HG03103 (cell line): Measurements from ENCODE around the gene RBBP7.

ENCODE experiments used
- ATAC-seq: cut with Tn5 transposase; IDR thresholded peaks from one replicate; pipeline ENCODE4 v1.9.1; 2021; ENCODE audit warnings: low read depth; ENCODE audit not compliant: unreplicated experiment

RBBP7 gene

DNA sequence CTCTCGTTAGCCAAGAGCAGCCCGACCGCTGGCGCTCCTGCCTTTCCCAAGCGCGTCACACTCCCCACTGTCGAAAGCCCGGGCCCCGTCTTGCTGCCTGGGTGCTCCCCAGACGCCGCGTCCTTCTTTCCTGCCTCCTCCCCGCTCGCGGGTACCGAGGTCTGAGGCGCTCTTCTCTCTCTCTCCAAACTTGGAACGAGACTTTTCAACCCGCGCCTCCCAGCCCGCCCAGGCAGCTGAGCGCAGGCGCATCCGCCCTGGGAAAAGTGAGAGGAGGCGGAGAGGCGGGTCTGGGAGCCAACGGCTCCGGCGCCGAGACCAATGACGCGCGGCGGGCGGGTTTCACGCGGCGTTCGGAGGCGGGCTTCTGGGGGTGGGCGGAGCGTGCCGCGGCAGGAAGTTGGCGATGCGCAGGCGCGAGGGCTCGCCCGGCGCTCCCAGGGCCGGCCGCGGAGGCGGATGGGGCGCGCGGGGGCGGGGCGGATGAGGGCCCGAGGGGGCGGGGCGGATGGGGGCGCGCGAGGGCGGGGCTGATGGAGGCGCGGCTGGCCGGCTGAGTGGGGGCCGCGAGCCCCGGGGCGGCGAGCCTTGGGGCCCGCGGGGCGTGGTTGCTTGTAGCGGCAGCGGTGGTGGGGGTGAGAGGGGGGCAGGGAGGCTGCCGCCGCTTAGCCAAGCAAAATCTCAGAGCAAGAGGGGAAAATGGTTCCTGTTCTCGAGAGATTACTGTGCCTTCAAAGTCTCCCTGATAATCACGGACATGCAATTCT lies at the start of gene RBBP7:
Gene RBBP7 (minus strand): TSS at position 268 of the 767 bp plus-strand sequence. CDS start 309 bp downstream, outside the sequence.
- ATAC-seq: peak; percentile 63

DNA sequence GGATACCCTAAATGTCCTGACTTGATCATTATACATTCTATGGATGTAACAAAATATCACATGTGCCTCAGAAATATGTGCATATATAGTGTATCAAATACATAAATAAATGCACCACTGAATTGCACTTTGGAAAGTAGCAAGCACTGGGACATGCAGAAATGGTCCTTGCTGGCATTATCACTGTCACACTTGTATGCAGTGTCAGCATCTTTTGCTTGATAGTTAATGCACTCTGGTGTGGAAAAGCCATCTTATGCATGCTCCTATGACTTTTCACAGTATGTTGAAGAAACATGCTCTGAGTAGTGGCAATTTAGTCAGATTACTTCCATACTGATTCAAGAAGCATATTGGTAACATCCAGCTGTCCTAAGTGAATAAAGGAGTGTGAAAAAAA lies 48.8 kb upstream of the RBBP7 start:
- ATAC-seq: no peak

DNA sequence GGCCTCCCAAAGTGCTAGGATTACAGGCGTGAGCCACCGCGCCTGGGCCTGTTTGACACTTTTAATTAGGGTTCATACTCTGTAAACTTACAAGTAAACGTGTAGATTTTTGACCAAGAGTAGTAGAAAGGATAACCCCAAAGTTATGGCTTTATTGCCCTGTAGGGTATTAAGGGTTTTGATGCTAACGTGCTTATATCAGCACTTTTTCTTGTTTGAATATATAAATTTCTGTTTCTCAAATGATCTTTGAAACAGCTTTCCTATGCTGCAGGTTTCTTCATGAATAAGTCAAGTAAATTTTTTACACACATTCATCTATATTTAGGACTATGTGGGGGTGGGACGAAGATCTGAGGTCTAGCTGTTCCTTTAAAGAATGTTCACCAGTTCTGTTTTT lies 47.0 kb upstream of the RBBP7 start:
- ATAC-seq: no peak

- ATAC-seq: no peak
Observed at GRCh38 chrX:16916561-16916960, 46.4 kb upstream of the RBBP7 start.

- no peak for ATAC-seq
Observed at GRCh38 chrX:16914058-16914457, 43.9 kb upstream of the RBBP7 start.

GRCh38 chrX:16910376-16910775 lies 40.2 kb upstream of the RBBP7 start:
- ATAC-seq: no peak

DNA sequence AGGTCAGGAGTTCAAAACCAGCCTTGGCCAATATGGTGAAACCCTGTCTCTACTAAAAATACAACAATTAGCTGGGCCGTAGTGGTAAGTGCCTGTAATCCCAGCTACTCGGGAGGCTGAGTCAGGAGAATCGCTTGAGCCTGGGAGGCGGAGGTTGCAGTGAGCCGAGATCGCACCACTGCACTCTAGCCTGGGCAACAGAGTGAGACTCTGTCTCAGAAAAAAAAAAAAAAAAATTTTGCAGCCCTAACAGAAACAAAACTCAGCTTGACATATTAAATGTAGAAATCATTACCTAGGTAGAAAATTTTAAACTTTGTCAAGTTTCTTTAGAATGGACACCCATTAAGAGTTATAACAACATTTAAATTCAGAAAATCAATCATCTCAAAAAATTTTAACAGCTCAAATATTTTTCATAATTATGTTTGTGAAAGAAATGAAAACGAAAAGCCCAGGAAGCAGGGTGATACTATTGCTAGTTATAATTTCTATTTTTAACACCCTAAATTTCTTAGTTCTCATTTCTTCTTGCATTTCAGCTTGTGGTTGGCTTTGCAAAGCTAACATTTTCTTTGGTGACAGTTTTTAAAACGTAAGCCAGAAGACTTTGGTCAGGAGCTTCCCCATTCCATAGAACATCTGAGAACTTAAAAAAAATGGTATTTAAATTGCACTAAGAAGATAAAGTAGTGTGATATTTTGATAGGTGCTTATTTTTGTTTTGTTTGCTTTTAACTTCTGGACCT lies 33.3 kb upstream of the RBBP7 start:
- no peak for ATAC-seq

DNA sequence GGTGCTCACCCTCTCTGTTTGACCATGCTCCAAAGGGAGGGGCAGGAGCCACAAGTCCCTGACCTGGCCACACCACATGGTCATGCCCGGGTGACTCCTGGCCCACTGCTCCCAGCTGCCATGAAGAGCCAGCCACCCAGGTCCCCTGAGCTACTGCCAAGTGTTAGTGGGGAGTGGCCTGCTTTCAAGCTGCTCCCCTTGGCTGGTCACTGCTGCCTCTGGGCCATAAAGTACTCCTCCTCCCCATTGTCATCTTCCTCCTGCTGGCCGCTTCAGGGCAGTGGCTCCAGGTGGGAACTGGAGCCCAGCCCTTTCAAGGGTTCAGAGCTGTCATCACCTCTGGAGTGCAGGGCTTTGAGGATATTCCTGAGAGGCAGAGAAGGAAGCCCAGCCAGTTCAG lies 27.3 kb upstream of the RBBP7 start:
- ATAC-seq: no peak

DNA sequence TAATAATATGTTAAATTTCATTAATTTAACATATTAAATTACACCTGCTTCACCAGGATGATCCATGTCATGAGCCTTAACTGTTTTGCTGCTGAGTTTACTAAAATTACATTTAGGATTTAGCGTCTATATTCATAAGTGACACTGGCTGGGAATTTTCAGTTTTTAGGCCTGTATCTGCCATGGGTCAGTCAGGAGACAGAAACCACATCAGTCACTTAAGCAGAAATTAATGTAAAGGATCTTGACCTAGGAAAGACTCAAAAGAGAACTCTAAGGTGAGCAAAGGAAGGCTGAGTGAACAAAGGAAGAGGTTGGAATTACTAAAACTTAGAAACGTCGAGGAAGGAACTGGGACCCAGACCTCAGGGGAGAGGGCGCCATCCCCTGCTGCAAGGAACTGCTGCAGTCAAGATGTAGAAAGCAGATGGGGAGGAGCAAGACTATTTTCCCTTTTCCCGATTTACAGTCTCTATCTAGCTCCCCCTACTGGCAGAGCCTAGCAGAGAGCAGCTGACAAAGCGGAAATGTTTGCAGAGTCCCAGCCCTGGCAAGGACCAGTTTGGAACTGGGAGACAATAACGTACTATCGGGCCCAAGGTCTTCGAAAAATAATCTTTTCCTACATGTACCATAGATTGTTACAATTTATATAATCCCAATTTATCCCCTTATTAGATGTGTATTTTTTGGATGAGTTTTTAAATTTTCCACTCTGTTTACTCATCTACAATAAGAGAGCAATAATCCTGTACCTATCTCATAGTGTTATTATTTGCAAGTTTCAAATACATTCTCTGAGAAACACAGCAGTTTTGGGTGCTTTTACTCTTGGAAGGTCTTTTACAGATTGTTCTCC lies 22.6 kb upstream of the RBBP7 start:
- peak; percentile 61 for ATAC-seq

- no peak for ATAC-seq
Observed at GRCh38 chrX:16885628-16886027, 15.5 kb upstream of the RBBP7 start.

- no peak for ATAC-seq
Observed at GRCh38 chrX:16883487-16883804, 13.3 kb upstream of the RBBP7 start.

GRCh38 chrX:16882702-16883486 lies 12.7 kb upstream of the RBBP7 start:
- peak; percentile 58 for ATAC-seq

- no peak for ATAC-seq
Observed at GRCh38 chrX:16882169-16882568, 12.0 kb upstream of the RBBP7 start.

DNA sequence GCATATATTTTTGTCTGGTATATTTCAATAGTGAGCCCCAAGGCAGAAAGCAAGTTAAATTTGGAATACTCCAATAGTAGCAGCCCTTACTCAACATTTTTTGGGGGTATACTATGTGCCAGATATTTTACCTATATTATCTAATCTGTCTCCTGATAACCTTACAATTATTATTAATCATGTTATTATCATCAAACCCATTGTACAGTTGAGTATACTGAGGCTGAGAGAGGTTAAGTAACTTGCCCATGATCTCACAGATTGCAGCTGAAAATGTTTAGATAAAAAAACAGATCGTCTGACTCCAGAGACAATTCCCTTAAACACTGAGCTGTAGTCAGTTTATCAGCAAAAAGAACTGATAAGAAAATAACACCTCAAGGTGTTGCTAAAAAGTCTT lies 6.5 kb upstream of the RBBP7 start:
- ATAC-seq: no peak

DNA sequence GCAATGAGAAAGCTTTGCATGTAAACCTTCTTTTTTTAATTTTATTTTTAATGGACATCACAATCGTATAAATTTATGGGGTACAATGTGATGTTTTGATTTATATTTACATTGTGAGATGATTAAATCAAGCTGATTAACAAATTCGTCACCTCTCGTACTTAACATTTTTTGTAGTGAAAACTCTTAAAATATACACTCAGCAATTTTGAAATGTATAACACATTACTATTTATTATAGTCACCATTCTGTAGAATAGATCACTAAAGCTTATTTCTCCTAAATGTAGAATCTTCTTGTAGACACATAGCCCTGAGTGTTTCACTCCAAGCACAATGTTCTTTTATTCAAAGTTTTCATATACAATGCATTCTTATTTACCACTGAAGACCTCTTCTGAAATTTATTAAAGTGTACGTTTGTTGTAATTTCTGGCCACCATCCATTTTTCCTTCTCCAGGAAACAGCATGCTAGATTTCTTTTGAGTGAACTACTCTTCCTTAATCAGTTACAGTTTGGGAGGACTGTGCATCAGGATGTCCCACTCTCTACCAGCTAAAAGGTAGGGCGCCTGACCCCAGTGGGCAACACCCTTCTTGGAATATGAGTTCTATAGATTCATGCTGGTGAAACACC lies 4.4 kb upstream of the RBBP7 start:
- ATAC-seq: no peak

DNA sequence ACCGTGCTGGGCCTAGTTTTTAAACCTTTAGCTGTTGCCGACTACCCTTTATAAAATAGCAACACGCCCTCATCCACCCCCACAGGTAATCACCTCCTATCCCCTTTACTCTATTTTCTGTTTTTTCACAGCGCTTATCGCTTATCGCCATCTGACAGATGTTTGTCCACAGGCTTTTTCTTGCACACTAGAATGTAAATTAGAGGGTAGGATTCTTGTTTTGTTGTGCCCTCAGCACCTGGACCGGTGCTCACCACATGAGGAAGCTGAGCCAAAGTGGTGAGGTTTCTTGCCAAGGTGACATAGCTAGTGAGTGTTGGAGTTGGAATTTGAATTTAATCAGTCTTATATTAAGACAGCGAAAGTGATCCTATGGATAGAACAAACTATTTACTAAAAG lies 2.9 kb upstream of the RBBP7 start:
- no peak for ATAC-seq

GRCh38 chrX:16870862-16871815 lies 977 bp upstream of the RBBP7 start:
- no peak for ATAC-seq

DNA sequence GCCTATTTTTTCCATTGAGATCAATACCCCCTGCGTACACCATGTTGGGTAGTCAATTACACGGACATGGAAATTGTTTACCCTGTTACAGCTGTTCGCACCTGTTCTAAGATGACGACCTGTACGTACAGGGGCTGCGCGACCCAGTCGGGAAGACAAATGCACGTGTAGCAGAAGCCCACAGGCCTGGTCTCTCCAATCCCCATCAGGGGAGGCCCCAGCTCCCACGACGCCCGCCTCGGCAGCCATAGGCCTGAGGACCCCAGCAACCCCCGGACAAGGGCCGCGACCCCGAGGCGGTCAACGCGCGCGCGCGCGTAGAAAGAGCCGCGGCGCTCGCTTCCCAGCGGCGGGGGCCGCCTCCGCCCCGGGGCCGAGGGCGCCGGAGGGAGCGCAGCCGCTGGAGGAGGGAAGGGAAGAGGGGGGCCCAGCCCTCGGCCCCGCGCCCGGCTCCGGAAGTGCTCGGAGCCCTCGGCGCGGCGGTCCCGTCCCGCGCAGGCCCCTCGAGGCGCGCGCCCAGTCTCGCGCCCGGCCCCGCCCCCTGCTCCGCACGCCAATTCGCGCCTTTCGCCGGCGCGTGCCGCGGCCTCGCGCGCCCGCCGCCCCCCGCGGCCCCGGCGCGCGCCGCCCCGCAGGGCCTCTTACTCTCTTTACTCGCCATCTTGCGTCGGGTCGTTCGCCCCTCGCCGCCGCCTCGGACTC lies 618 bp downstream of the RBBP7 start:
- ATAC-seq: peak; percentile 40
